CD4-positive, alpha-beta T cell (primary cell): Measurements from ENCODE around the gene OAS3. TPM values are rescaled to one million over a fixed set of nuclear protein-coding genes. Genes with fewer than 3 reads are reported as not detected.

ENCODE experiments used
- ATAC-seq: fragments of 200-7000 bp; cut with Tn5 transposase; one replicate; pipeline ENCODE4 v1.10.0; 2022; ENCODE audit warnings: mild to moderate bottlenecking; ENCODE audit not compliant: poor library complexity
- CTCF ChIA-PET: fragments of 350-600 bp; sonication (Branson Sonifier 250); formaldehyde crosslinking; loops from one replicate; lab custom pipeline; 2021; ENCODE audit warnings: antibody characterized with exemption, inconsistent platforms; lab: Charles Lee
- POLR2A ChIA-PET: fragments of 350-600 bp; sonication (Branson Sonifier 250); formaldehyde crosslinking; loops from one replicate; lab custom pipeline; 2021; ENCODE audit warnings: antibody characterized with exemption, inconsistent platforms; lab: Charles Lee
- DNase-seq, 14 experiments: peaks; one replicate each; pipeline ENCODE4 v3.0.0-alpha.2; 2013 to 2020; ENCODE audit warnings: mixed read lengths in 2 of 14
- H3K27ac ChIP-seq, 2 donors: one replicate each; pipeline versions ENCODE4 v1.5.1 to v1.7.0; 2013; ENCODE audit warnings: low read length in 2 of 2, low read depth in 1 of 2, mild to moderate bottlenecking in 1 of 2
- H3K27me3 ChIP-seq, 2 experiments: 1 replicate in 1 of 2; 2 replicates in 1 of 2; pipeline versions ENCODE4 v1.6.1 to v1.7.0; 2013; ENCODE audit warnings: low read length in 2 of 2, control low read depth in 1 of 2, mild to moderate bottlenecking in 1 of 2, moderate library complexity in 1 of 2; ENCODE audit not compliant: insufficient read depth in 2 of 2, control insufficient read depth in 1 of 2
- H3K36me3 ChIP-seq: one replicate; pipeline ENCODE4 v1.6.1; 2013; ENCODE audit warnings: low read length, control low read depth; ENCODE audit not compliant: insufficient read depth
- H3K4me1 ChIP-seq: one replicate; pipeline ENCODE4 v1.6.1; 2013; ENCODE audit warnings: low read length, control low read depth; ENCODE audit not compliant: insufficient read depth
- H3K4me3 ChIP-seq: one replicate; pipeline ENCODE4 v1.5.1; 2013; ENCODE audit warnings: mild to moderate bottlenecking, low read length, moderate library complexity
- H3K9me3 ChIP-seq, 2 experiments: 1 replicate in 1 of 2; 2 replicates in 1 of 2; pipeline versions ENCODE4 v1.6.1 to v1.7.0; 2013; ENCODE audit warnings: low read length in 2 of 2, mild to moderate bottlenecking in 2 of 2, control low read depth in 1 of 2, moderate library complexity in 1 of 2; ENCODE audit not compliant: control insufficient read depth in 1 of 2, insufficient read depth in 1 of 2
- H3K27ac Mint-ChIP-seq: one replicate; pipeline ENCODE4 v1.8.0; 2020; ENCODE audit warnings: mixed read lengths
- H3K27me3 Mint-ChIP-seq: one replicate; pipeline ENCODE4 v1.8.0; 2021; ENCODE audit warnings: mixed read lengths
- H3K36me3 Mint-ChIP-seq: one replicate; pipeline ENCODE4 v1.8.0; 2021; ENCODE audit warnings: low read depth, mixed read lengths
- H3K4me1 Mint-ChIP-seq: one replicate; pipeline ENCODE4 v1.8.0; 2021; ENCODE audit warnings: low read depth, mixed read lengths
- H3K4me3 Mint-ChIP-seq: one replicate; pipeline ENCODE4 v1.8.0; 2020; ENCODE audit warnings: mild to moderate bottlenecking, mixed read lengths
- H3K9me3 Mint-ChIP-seq: one replicate; pipeline ENCODE4 v1.8.0; 2020; ENCODE audit warnings: mixed read lengths
- intact Hi-C, 2 experiments: fragments of 100-400 bp; cut with DNase I in 1 of 2; cut with micrococcal nuclease in 1 of 2; formaldehyde crosslinking; loops; one replicate each; pipeline versions ENCODE4 v1.15.1 to v1.9.0; 2023 to 2025; cut with DNase I, micrococcal nuclease
- total RNA-seq, 174 experiments: library from RNA in 2 of 174; stranded (reverse) in 2 of 174; gene quantifications; one replicate each; pipeline ENCODE4 v1.2.3 and lab custom pipeline; 2021 to 2026
- TF ChIP-seq, protein P1 (sequence below): fragments of 200-600 bp; IDR thresholded peaks from one replicate; pipeline ENCODE4 v1.8.0; 2022; ENCODE audit warnings: antibody characterized with exemption, mild to moderate bottlenecking

The OAS3 gene
- total RNA-seq, 2 experiments from 2014 or later, result 13.9 to 14.5 TPM

- TF ChIP-seq, protein P1, sequence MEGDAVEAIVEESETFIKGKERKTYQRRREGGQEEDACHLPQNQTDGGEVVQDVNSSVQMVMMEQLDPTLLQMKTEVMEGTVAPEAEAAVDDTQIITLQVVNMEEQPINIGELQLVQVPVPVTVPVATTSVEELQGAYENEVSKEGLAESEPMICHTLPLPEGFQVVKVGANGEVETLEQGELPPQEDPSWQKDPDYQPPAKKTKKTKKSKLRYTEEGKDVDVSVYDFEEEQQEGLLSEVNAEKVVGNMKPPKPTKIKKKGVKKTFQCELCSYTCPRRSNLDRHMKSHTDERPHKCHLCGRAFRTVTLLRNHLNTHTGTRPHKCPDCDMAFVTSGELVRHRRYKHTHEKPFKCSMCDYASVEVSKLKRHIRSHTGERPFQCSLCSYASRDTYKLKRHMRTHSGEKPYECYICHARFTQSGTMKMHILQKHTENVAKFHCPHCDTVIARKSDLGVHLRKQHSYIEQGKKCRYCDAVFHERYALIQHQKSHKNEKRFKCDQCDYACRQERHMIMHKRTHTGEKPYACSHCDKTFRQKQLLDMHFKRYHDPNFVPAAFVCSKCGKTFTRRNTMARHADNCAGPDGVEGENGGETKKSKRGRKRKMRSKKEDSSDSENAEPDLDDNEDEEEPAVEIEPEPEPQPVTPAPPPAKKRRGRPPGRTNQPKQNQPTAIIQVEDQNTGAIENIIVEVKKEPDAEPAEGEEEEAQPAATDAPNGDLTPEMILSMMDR, result no peak
- CTCF ChIA-PET, result no interaction called here
- no peak for ATAC-seq
- POLR2A ChIA-PET, result no interaction called here
- Histone ChIP-seq H3K4me3 (no peak overlapping the region), H3K9me3 (no peaks in the 10 kb centered on the region), H3K4me1 (no peaks in the 10 kb centered on the region), H3K27me3 (no peaks in the 10 kb centered on the region), H3K36me3 (peaks cover 93% of the 10 kb centered on the region), H3K27ac (no peak overlapping the region)
- no peak for DNase-seq
- Mint-ChIP-seq H3K27me3 (no peaks in the 10 kb centered on the region), H3K4me1 (no peaks in the 10 kb centered on the region), H3K36me3 (peaks cover 97% of the 10 kb centered on the region), H3K9me3 (no peaks in the 10 kb centered on the region), H3K27ac (peak overlapping the region; percentile 12), H3K4me3 (no peak overlapping the region)
- intact Hi-C loops, result no loop called here
Observed at GRCh38 chr12:113003636-113004035, 65.4 kb downstream of the OAS3 start.

DNA sequence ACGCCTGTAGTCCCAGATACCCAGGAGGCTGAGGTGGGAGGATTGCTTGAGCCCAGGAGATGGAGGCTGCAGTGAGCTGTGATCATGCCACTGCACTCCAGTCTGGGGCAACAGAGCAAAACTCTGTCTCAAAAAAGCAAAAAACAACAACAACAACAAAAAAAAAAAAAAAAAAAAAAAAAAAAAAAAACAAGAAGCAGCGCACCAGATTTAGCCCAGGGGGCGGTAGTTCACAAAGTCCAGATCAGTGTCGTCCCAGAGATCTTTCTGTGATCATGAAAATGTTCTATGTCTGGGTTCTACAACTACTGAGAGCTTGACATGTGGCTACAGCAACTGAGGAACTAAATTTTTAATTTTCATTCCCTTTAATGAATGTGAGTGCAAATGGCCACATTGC, 67.5 kb downstream of the OAS3 start:
- Histone ChIP-seq H3K9me3 (peaks cover 0 to 5% of the 10 kb centered on the region in 2 experiments), H3K27ac (no peak overlapping the region), H3K36me3 (peaks cover 96% of the 10 kb centered on the region), H3K4me1 (no peaks in the 10 kb centered on the region), H3K4me3 (no peak overlapping the region), H3K27me3 (no peaks in the 10 kb centered on the region)
- DNase-seq (no peak), ATAC-seq (no peak)
- intact Hi-C loops, result no loop called here
- Mint-ChIP-seq H3K27ac (no peak overlapping the region), H3K36me3 (peaks cover 97% of the 10 kb centered on the region), H3K27me3 (no peaks in the 10 kb centered on the region), H3K4me1 (no peaks in the 10 kb centered on the region), H3K9me3 (no peaks in the 10 kb centered on the region), H3K4me3 (no peak overlapping the region)
- ChIA-PET CTCF (no interaction called here), POLR2A (interaction anchor here (2.3 kb wide), 1 partner anchor 28 kb away, joined by 8 read pairs; the partner anchor contains the start of gene OAS2)
- TF ChIP-seq, protein P1, result peak; percentile 20

GRCh38 chr12:113006206-113006605, 67.9 kb downstream of the OAS3 start:
- H3K9me3 Mint-ChIP-seq, result no peaks in the 10 kb centered on the region
- H3K27me3 Mint-ChIP-seq, result no peaks in the 10 kb centered on the region
- peaks cover 98% of the 10 kb centered on the region for H3K36me3 ChIP-seq
- DNase-seq, result no peak
- no peak overlapping the region for H3K27ac Mint-ChIP-seq
- H3K4me3 ChIP-seq, result no peak overlapping the region
- intact Hi-C loops, result no loop called here
- H3K4me1 ChIP-seq, result no peaks in the 10 kb centered on the region
- H3K4me3 Mint-ChIP-seq, result no peak overlapping the region
- no peak for ATAC-seq
- TF ChIP-seq, protein P1, result no peak
- H3K9me3 ChIP-seq, result peaks cover 0 to 10% of the 10 kb centered on the region in 2 experiments
- no peaks in the 10 kb centered on the region for H3K4me1 Mint-ChIP-seq
- H3K27me3 ChIP-seq, result no peaks in the 10 kb centered on the region
- CTCF ChIA-PET, result no interaction called here
- no peak overlapping the region for H3K27ac ChIP-seq
- H3K36me3 Mint-ChIP-seq, result peaks cover 97% of the 10 kb centered on the region
- POLR2A ChIA-PET, result interaction anchor here (2.3 kb wide), 1 partner anchor 28 kb away, joined by 8 read pairs; the partner anchor contains the start of gene OAS2
